Measurements from ENCODE around the gene WIPF2. TPM values are rescaled to one million over a fixed set of nuclear protein-coding genes. Genes with fewer than 3 reads are reported as not detected.
A peak's percentile ranks its signal among the peaks of the same experiment; 100 is the strongest.

Gene WIPF2
- total and polyA plus RNA-seq, 2 of the 8 experiments (the other 6 are each of a cell fraction or from before 2014, with no cell fraction given), result 6.9 to 25.3 TPM

- TF ChIP-seq E2F6 (IDR thresholded peaks at IDR 0.05) (peak; percentile 16; the same call in 1 of the 2 replicates), HDAC2 (IDR thresholded peaks at IDR 0.05; ENCODE audit: borderline replicate concordance in 1 of 2, low read depth in 2 of 2, low read length in 2 of 2) (no peak), SP1 (IDR thresholded peaks at IDR 0.05; ENCODE audit: low read depth, low read length) (peak; percentile 74; the same call in 1 of the 2 replicates), POU5F1 (IDR thresholded peaks at IDR 0.05; ENCODE audit: low read depth, low read length) (no peak), SP4 (IDR thresholded peaks at IDR 0.05; ENCODE audit: low read length) (peak; percentile 27; the same call in 1 of the 2 replicates), CBX8 (IDR thresholded peaks at IDR 0.05; ENCODE audit: borderline replicate concordance, low read depth, low read length) (no peak), GABPA (IDR thresholded peaks at IDR 0.05; ENCODE audit: borderline replicate concordance, insufficient read depth, low read length) (no peak), JUND (IDR thresholded peaks at IDR 0.05; ENCODE audit: low read length) (0 out of 2 replicates have a peak, but pooled peaks have one; percentile 18), ATF3 (IDR thresholded peaks at IDR 0.05; ENCODE audit: insufficient read depth, low read depth, low read length) (no peak), NRF1 (IDR thresholded peaks at IDR 0.05; ENCODE audit: low read depth, low read length) (no peak)
- TF ChIP-seq, protein P1, sequence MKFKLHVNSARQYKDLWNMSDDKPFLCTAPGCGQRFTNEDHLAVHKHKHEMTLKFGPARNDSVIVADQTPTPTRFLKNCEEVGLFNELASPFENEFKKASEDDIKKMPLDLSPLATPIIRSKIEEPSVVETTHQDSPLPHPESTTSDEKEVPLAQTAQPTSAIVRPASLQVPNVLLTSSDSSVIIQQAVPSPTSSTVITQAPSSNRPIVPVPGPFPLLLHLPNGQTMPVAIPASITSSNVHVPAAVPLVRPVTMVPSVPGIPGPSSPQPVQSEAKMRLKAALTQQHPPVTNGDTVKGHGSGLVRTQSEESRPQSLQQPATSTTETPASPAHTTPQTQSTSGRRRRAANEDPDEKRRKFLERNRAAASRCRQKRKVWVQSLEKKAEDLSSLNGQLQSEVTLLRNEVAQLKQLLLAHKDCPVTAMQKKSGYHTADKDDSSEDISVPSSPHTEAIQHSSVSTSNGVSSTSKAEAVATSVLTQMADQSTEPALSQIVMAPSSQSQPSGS (IDR thresholded peaks at IDR 0.05; ENCODE audit: low read length), result peak; percentile 61; the same call in 1 of the 2 replicates
- TF ChIP-seq, protein P2, sequence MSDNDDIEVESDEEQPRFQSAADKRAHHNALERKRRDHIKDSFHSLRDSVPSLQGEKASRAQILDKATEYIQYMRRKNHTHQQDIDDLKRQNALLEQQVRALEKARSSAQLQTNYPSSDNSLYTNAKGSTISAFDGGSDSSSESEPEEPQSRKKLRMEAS (IDR thresholded peaks at IDR 0.05), result peak; percentile 85
These were observed 62.6 kb downstream of the WIPF2 start (continued) for GRCh38 chr17:40281663-40282062.
